Measurements from ENCODE around the gene C3orf33. TPM values are rescaled to one million over a fixed set of nuclear protein-coding genes. Genes with fewer than 3 reads are reported as not detected.

Gene C3orf33
- total RNA-seq, 1 donor from 2014 or later: 3.6 TPM

DNA sequence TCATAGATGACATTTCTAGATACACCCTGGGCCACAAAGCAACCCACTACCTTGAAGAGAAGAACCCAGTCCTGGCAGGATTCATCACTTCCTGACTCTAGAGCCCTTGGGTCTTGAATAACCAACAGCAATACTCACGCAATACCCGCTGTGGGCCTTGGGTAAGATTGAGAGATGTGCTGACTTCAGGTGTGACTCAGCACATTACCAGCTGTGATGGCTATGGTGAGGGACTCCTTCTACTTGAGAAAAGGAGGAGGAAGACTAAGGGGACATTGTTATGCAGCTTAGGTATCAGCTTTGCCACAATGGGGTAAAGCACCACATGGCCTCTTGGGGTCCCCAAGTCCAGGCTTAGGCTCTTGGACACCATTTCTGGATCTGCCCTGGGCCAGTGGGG lies 14.9 kb downstream of the C3orf33 start:
- Histone ChIP-seq H3K4me3 (no peak overlapping the region), H3K27me3 (ENCODE audit: low read depth) (no peaks in the 10 kb centered on the region), H3K4me1 (no peaks in the 10 kb centered on the region), H3K27ac (no peak overlapping the region), H3K9me3 (no peaks in the 10 kb centered on the region), H3K36me3 (no peaks in the 10 kb centered on the region)
- no peak for ATAC-seq
- no peak for DNase-seq
- TF ChIP-seq CTCF (IDR thresholded peaks at IDR 0.05): no peak
- intact Hi-C loops (cut with DNase I): no loop called here

GRCh38 chr3:155790272-155790925 lies 15.7 kb downstream of the C3orf33 start:
- ATAC-seq (no peak), DNase-seq (no peak)
- H3K27ac ChIP-seq: no peak overlapping the region
- no peaks in the 10 kb centered on the region for H3K9me3 ChIP-seq
- intact Hi-C loops (cut with DNase I): no loop called here
- no peaks in the 10 kb centered on the region for H3K4me1 ChIP-seq
- no peaks in the 10 kb centered on the region for H3K36me3 ChIP-seq
- H3K27me3 ChIP-seq (ENCODE audit: low read depth): no peaks in the 10 kb centered on the region
- TF ChIP-seq CTCF (IDR thresholded peaks at IDR 0.05): no peak
- H3K4me3 ChIP-seq: no peak overlapping the region

DNA sequence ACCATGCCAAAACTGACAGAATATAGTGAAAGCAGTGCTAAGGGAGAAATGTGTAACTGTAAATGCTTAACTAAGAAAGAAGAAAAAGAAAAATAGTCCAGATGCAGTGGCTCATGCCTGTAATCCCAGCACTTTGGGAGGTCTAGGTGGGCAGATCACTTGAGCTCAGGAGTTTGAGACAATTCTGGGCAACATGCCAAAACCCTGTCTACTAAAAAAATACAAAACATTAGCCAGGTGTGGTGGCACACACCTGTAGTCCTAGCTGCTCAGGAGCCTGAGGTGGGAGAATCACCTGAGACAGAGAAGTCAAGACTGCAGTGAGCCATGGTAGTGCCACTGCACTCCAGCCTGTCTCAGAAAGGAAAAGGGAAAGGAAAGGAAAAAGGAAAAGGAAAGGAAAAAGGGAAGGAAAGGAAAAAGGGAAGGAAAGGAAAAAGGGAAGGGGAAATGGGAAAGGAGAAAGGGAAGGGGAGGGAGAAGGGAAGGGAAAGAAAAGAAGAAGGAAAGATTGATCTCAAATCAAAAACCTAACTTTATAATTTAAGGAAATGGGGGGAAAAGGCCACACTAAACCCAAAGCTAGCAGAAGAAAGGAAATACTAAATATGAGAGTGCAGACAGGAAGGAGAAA lies 20.3 kb downstream of the C3orf33 start:
- intact Hi-C loops (cut with DNase I): no loop called here
- Histone ChIP-seq H3K27me3 (ENCODE audit: low read depth) (no peaks in the 10 kb centered on the region), H3K27ac (no peak overlapping the region), H3K36me3 (no peaks in the 10 kb centered on the region), H3K4me3 (no peak overlapping the region), H3K9me3 (peaks cover 17% of the 10 kb centered on the region), H3K4me1 (no peaks in the 10 kb centered on the region)
- no peak for TF ChIP-seq CTCF (IDR thresholded peaks at IDR 0.05)
- DNase-seq (no peak), ATAC-seq (no peak)

DNA sequence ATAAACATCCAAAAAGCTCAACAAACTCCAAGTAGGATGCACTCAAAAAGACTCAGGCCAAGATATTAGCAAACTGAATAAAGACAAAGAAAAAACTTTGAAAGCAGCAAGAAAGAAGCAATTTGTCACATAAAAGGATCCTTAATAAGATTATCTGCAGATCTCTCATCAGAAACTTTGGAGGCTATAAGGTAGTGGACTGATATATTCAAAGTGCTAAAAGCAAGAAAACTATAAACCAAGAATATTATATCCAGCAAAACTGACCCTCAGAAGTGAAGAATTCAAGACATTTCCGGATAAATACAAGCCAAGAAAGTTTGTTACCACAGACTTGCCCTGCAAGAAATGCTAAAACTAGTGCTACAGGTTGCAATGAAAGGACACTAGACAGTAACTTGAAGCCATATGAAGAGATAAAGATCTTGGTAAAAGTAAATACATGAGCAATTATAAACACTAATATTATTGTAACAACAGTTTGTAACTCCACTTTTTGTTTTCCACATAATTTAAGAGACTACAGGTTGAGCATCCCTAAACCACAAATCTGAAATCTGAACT lies 23.6 kb downstream of the C3orf33 start:
- DNase-seq: no peak
- intact Hi-C loops (cut with DNase I): no loop called here
- Histone ChIP-seq H3K27me3 (ENCODE audit: low read depth) (no peaks in the 10 kb centered on the region), H3K9me3 (peaks cover 17% of the 10 kb centered on the region), H3K36me3 (no peaks in the 10 kb centered on the region), H3K4me1 (no peaks in the 10 kb centered on the region), H3K4me3 (no peak overlapping the region), H3K27ac (no peak overlapping the region)
- no peak for TF ChIP-seq CTCF (IDR thresholded peaks at IDR 0.05)
- ATAC-seq: no peak

GRCh38 chr3:155780291-155780690 lies 25.8 kb downstream of the C3orf33 start:
- no peak for TF ChIP-seq CTCF (IDR thresholded peaks at IDR 0.05)
- Histone ChIP-seq H3K36me3 (no peaks in the 10 kb centered on the region), H3K4me3 (no peak overlapping the region), H3K27ac (no peak overlapping the region), H3K4me1 (no peaks in the 10 kb centered on the region), H3K27me3 (ENCODE audit: low read depth) (no peaks in the 10 kb centered on the region), H3K9me3 (peaks cover 17% of the 10 kb centered on the region)
- intact Hi-C loops (cut with DNase I): no loop called here
- no peak for DNase-seq
- ATAC-seq: no peak
